Measurements from ENCODE around the gene CA10.

DNA sequence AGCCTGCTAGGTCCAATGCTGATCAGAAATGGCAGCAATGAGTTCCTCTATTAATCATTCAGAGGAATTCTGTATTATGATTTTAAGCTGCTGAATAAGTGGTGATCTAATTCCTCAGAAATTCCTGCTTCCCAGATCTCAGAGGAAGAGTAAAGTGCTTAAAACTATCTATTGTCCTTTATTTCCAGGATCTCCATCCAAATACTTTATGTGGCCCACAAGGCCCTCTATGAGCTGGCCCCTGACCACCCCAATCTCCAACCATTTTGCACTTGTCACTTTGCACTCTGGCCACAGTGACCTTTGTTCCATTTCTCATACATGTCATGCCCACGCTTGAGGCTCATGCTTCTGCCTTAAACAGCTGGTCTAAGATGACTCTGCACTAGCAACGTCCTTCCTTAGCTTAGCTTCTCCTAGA lies 93.7 kb downstream of the CA10 start:
- no peak for TF ChIP-seq EZH2 (IDR thresholded peaks at IDR 0.05; ENCODE audit: borderline replicate concordance, insufficient read depth, low read depth, low read length, poor library complexity, severe bottlenecking)
- TF ChIP-seq, protein P1, sequence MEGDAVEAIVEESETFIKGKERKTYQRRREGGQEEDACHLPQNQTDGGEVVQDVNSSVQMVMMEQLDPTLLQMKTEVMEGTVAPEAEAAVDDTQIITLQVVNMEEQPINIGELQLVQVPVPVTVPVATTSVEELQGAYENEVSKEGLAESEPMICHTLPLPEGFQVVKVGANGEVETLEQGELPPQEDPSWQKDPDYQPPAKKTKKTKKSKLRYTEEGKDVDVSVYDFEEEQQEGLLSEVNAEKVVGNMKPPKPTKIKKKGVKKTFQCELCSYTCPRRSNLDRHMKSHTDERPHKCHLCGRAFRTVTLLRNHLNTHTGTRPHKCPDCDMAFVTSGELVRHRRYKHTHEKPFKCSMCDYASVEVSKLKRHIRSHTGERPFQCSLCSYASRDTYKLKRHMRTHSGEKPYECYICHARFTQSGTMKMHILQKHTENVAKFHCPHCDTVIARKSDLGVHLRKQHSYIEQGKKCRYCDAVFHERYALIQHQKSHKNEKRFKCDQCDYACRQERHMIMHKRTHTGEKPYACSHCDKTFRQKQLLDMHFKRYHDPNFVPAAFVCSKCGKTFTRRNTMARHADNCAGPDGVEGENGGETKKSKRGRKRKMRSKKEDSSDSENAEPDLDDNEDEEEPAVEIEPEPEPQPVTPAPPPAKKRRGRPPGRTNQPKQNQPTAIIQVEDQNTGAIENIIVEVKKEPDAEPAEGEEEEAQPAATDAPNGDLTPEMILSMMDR (IDR thresholded peaks at IDR 0.05) = no peak
